Medulla oblongata (tissue), 1 donor: ENCODE measurements around the gene BTG2.

Source experiments
- DNase-seq: peaks from one replicate; pipeline ENCODE4 v3.0.0-alpha.2; 2015; ENCODE audit errors: extremely low spot score

Gene BTG2

GRCh38 chr1:203316626-203317093 lies 11.3 kb downstream of the BTG2 start:
- no peak for DNase-seq

DNA sequence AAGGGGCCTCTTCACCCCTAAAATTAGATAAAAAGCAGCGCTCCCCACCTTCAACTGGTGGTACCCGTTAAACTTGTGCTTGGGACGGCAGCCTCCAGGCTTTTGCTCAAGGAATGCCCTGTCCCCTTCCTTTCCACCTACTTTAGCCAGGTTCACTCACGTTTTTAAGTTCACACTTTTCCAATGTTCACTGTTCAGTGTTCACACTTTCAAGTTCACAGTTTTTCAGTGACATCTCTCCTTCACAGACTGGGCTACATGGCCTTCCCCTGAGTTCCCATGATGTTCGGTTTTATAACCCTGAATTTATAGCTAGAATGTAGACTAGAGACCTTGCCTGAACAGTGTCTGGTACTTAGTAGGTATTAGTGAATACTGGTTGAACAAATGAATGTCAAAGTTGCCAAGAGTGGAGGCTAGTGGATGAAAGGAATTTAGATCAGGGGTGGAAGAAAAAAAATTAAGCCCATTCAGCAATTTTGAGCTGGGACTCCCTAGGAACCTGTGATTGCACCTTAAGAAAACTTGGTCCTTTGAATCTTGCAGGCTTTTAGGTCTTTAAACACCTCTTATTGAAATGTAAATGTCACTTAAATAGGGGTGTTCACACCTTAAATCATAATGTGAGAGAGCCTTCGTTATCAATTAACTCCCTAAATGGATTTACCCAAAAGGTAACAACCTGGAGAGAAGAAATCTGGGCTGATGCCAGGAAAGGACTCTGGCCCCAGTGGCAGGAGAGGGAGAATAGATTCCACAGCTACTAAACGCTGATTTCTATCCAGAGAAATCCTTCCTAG lies 12.3 kb downstream of the BTG2 start:
- no peak for DNase-seq

DNA sequence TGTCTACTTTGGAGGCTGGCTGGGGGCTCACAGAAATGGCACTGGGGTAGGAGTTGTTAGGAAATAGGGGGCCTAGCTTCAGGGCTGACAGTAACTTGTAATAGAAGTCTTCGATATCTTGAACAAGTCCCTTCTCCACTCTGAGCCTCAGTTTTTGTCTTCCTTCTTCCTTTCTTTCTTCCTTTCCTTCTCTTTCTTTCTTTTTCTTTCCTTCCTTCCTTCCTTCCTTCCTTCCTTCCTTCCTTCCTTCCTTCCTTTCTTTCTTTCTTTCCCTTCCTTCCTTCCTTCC lies 12.9 kb downstream of the BTG2 start:
- no peak for DNase-seq

GRCh38 chr1:203320591-203321272 lies 15.4 kb downstream of the BTG2 start:
- DNase-seq: no peak

DNA sequence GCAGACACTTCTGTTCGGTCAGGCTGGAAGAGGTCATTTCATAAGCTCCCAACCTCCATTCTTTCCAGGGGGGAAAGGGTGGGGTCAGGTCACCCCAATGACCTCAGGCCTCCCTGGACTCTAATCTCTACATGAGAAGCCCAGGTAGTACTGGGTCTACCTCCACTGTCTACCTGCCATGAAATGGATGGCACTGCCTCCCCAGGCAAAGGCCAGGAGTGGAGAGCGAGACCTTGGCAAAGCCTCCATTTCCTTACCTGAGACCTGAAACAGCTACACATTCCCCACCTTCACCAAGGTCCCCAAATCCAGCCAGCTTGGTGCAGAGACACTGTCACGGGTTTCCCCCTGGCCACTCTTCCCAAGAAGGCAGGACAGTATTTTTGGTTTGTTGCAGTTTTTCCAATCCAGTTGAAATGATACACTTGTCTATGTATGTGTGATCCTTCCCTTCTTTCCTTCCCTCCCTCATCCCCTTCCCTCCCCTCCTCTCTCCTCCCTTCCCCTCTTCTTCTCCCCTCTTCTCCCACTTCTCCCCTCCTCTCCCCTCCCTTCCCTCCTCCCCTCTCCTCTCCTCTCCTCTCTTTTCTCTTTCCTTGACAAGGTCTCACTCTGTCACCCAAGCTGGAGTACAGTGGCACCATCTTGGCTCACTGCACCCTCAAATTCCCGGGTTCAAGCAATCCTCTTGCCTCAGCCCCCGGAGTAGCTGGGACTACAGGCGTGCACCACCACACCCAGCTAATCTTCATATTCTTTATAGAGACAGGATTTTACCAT lies 16.1 kb downstream of the BTG2 start:
- no peak for DNase-seq

DNA sequence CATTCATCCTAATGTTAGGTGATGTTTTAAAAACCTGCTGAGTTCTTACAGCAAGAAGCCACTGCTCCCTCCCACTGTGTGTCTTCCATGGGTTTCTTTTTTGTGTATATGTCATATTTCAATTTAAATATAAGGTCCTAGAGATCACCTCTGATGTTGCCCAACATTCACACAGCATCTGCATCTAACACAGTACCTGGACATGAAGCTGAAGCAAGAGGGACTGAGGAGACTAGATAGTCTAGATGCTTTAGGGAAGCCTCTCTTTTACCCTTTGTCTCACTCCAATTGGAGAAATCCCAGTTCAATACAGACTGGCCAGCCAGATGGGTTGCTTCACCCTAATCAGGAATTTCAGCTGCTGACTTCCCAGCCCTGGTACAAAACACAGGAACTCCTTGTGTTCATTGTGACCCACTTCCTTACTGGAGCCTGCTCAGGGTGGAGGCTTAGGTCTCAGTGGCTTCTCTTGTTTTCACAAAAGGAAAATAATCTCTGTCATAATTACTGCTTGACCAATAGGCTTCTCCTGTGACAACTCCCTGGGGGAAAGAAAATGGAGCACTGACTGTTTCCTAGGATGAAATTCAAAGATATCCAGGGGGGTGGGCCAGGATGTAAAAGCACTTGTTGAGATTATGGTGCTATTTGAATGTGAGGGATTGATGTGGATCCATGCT lies 17.3 kb downstream of the BTG2 start:
- DNase-seq: peak; percentile 38

GRCh38 chr1:203323587-203323986 lies 18.3 kb downstream of the BTG2 start:
- DNase-seq: no peak

DNA sequence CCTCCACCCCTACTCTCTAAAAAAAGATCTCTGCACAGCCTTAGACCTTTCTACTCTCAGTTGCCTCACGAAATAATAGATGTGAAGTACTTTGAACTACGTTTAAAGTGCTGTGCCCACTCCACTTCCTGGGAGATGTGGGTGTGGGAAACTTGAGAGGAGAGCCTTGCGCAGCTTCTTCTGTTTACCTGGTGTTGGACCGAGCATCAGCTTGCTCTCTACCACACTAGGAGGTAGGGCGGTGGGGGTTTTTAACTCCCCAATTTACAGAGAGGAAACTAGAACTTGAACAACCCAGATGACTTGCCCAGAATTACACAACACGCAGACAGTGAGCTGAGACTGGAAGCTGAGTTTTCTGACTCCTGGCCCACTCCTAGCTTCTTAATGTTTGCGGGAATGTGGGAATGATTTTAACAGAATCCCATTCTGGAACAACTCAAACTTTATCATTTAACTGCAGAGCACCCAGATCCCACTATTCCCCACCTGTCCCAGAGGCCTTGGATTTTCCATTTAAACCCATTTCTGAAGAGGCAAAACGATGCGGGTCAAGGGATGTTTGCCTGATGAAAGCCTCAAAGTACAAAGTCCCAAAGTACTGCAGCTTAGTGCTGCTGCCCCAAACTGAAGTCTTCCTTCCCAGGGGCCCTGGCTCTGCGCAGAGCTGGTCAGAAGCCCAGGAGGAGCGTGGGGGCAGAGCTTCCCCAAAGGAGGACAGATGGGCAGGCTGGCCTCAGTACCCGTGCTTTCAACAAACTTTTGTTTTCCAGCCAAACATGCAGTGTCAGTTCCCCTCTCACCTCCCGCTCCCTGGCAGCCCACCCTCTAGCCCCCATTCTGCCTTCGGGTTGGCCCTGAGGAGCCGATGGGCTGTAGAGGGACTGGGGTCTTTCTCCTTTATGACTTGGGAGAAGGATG lies 19.0 kb downstream of the BTG2 start:
- DNase-seq: peak; percentile 70

DNA sequence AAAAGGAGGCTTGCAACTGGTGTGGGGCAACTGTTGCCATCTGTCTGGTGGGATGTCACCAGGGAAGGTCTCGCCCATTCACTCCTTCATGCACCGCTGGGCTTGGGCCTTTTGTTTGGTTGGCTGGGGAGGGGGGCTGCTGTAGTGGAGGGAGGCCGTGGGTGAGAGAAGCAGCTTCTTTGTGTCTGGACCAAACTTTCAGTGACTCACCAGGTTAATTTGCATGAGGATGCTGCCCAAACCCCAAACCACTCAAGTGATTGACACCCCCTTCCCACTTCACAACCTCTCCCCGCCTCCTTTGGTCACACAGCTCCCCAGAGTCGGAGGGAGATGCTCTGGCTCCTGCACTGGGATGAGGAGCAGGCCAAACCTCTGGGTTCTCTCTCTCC lies 19.7 kb downstream of the BTG2 start:
- DNase-seq: peak; percentile 67

DNA sequence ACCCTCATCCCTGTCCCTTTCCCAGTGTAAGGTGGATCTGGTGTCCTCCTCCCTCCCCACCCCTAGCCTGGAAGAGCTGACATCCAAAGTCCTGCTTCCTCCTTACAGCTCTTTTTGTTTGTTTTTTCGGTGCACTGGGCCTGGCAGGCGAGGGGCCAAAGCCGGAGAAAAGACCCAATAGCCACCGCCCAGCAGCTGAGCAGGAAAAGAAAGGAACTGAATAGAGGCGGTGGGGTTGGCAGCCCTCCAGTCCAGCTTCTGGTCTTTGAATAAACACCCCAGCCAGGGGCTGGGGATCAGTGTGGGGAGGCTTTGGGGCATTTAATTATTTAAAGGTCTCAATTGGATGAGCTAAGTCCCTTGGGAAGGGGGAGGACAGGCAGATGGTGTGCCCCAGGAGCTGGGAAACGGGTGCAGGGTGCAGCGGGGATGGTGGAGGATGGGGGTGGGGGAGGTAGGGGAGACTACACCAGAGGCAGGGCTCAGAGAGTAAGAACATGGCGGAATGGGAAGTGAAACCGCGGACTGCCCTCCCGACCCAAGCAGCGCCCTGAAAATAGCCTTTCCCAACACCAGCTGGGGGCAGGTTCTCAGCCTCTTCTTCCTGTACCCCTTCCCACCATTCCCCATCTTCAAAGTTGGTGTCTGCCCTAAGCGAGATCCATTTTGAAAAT lies 20.2 kb downstream of the BTG2 start:
- DNase-seq: peak; percentile 86

GRCh38 chr1:203326830-203327683 lies 21.7 kb downstream of the BTG2 start:
- DNase-seq: peak; percentile 95

- peak; percentile 84 for DNase-seq
Measured at GRCh38 chr1:203327684-203328457, 22.6 kb downstream of the BTG2 start.

- no peak for DNase-seq
Measured at GRCh38 chr1:203328714-203329122, 23.4 kb downstream of the BTG2 start.

DNA sequence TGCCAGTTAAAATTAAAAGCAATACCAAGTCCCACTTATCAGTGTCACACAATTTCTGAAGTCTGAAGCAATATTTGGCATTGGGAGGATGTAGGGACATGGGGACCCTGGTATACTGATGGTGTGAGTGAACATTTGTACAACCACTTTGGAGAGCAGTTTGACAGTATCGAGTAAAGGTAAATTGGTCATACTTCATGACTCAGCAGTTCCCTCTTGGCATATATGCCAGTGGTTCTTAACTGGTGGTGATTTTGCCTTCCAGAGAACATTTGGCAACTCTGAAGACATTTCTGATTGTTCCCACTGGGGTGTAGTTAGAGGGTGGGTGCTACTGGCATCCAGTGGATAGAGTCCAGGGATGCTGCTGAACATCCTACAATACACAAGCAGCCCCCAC lies 25.9 kb downstream of the BTG2 start:
- no peak for DNase-seq

GRCh38 chr1:203335503-203335902 lies 30.2 kb downstream of the BTG2 start:
- DNase-seq: no peak

GRCh38 chr1:203336097-203336496 lies 30.8 kb downstream of the BTG2 start:
- no peak for DNase-seq

- peak; percentile 85 for DNase-seq
Measured at GRCh38 chr1:203338335-203339036, 33.2 kb downstream of the BTG2 start.
